Measurements from ENCODE around the gene TXN.
"Not testable (repeated sequence)": the region's sequence is repeated elsewhere in the genome, so short reads cannot be mapped to it uniquely, and the experiment has no call there.

Gene TXN

DNA sequence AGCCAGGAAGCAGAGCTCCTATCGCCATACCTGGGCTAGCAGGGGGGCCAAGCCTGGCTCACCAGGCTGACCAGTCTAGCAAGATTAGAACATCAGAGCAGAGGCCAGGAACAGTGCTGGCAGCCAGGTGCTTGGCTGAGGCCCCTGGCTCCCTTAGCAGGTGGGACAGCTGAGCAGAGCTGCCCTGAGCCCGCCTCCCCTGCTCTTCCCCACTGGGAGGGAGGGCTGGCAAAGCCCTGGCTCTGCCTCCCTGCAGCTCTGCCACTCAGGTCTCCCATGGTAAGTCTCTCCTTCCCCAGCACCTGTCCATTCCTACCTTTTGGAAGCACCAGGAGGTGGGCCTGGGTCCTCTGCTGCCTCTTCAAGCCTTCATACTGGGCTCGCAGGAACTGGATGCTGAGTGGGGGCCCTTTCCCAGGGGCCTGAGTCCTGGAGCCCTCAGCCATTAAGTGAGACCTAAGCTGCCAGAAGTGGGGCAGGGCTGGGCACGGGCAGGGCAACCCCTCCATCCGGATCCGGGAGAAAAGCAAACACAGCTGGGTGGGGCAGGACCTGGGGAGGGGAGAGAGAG is 49.2 kb downstream of the TXN start:
- DNase-seq = no peak

DNA sequence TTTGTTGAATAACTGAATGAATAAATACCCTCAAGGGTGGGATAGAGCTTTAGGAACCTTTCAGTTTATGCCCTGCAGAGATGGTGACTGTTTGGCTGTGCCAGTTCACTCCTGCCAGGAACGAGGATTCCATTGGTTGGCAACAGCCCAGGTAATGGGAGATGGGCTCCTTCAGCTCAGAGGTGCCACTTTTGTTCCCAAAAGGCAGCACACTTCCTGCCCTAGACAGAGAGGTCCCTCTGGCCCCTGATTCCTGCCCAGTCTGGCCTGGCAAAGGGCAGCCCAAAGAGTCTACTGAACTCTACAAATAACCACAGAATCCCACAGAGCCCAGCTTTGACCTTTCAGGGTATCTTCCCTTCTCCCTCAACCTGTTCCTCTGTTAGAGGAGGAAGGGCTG is 49.9 kb downstream of the TXN start:
- no peak for DNase-seq

GRCh38 chr9:110205612-110206011 is 50.7 kb downstream of the TXN start:
- not testable (repeated sequence) for DNase-seq

DNA sequence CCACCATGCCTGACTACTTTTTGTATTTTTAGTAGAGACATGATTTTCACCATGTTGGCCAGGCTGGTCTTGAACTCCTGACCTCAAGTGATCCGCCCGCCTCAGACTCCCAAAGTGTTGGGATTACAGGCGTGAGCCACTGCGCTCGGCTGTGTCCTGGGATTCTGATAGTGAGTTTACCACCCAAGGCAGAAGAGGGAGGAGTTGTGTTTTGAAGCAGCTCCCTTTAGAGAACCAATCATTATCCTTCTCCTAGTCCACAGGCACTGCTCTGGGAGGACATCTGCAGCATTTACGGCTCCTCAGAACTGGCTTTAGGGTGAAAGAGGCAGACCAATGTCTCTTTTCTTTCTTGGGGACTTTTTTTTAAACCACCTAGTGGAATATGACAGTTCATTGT is 54.1 kb downstream of the TXN start:
- DNase-seq = no peak

DNA sequence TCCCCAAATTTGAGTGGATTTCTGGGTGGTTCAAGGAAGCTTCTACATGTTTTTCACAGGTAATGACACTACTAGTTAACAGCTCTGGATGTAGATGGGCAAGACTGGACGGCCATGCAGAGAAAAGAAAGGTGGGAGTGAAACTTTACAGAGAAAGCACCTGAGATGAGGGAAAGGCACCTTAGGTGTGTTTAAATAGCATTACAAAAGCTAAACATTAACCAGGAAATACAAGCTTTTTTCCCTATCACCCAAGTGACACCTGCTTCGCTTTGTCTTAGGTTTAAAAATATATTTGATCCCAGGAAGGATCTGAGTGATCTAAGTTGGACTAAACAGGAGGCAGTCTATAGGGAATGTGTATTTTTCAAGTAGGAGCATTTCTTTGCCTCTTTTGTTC is 56.7 kb downstream of the TXN start:
- no peak for DNase-seq

GRCh38 chr9:110198357-110198756 is 58.0 kb downstream of the TXN start:
- no peak for DNase-seq

- no peak for DNase-seq
Observed at GRCh38 chr9:110197330-110198187, 58.7 kb downstream of the TXN start.

DNA sequence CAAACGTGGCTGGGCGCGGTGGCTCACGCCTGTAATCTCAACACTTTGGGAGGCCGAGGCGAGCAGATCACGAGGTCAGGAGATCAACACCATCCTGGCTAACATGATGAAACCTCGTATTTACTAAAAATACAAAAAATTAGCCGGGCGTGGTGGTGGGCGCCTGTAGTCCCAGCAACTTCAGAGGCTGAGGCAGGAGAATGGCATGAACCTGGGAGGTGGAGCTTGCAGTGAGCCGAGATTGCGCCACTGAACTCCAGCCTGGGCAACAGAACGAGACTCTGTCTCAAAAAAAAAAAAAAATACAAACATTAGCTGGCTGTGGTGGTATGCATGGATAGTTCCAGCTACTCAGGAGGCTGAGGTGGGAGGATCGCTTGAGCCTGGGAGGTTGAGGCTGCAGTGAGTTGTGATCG is 60.2 kb downstream of the TXN start:
- not testable (repeated sequence) for DNase-seq

All from midbrain (tissue), 1 donor.